ENCODE measurements around the gene LSM14A.
A peak's percentile ranks its signal among the peaks of the same experiment; 100 is the strongest.
"Not testable (repeated sequence)": the region's sequence is repeated elsewhere in the genome, so short reads cannot be mapped to it uniquely, and the experiment has no call there.

LSM14A gene

DNA sequence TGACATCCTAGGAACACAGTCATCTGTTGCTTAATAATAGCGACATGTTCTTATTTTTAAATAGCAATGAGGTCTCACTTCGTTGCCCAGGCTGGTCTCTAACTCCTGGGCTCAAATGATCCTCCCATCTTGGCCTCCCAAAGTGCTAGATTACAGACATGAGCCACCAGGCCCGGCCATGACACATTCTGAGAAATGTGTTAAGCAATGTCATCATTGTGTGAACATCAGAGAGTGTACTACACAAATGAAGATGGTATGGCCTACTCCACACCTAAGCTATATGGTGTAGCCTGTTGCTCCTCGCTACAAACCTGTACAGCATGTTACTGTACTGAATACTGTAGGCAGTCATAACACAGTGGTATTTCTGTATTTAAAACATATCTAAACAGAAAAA, 57.4 kb downstream of the LSM14A start:
- no peak for DNase-seq (ENCODE audit: low read depth)

DNA sequence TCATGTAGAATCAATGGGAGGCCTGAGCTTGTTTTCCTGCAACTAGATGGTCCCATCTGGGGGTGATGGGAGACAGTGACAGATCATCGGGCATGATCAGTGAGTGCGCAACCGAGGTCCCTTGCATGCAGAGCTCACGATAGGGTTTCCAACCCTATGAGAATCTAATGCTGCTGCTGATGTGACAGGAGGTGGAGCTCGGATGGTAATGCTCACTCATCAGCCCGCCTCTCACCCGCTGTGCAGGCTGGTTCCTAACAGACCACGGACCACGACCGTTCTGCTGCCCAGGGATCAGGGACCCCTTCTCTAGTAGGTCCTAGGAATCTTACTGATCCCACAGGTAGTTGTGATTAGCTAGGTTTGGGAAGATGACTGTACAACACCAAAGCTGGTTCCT, 58.5 kb downstream of the LSM14A start:
- no peak for DNase-seq (ENCODE audit: low read depth)

DNA sequence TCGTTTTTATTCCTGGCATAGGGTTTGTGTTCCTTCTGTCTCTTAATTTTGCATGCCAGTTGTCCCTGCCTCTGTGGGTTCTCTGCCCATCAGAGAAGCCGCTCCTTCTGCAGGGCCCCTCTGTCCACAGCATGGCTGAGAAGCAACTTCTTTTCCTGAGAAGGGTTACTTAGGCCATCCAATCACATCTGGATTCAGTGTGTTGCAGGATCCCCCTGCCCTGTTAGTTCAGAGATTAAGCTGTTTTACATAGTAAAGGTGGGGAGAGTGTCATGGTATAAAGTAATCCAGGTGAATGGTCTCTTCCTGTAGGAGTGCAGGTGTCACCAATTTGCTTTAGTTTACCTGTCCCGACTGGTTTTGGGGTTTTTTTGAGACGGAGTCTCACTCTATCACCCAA, 59.1 kb downstream of the LSM14A start:
- DNase-seq (ENCODE audit: low read depth), result no peak

DNA sequence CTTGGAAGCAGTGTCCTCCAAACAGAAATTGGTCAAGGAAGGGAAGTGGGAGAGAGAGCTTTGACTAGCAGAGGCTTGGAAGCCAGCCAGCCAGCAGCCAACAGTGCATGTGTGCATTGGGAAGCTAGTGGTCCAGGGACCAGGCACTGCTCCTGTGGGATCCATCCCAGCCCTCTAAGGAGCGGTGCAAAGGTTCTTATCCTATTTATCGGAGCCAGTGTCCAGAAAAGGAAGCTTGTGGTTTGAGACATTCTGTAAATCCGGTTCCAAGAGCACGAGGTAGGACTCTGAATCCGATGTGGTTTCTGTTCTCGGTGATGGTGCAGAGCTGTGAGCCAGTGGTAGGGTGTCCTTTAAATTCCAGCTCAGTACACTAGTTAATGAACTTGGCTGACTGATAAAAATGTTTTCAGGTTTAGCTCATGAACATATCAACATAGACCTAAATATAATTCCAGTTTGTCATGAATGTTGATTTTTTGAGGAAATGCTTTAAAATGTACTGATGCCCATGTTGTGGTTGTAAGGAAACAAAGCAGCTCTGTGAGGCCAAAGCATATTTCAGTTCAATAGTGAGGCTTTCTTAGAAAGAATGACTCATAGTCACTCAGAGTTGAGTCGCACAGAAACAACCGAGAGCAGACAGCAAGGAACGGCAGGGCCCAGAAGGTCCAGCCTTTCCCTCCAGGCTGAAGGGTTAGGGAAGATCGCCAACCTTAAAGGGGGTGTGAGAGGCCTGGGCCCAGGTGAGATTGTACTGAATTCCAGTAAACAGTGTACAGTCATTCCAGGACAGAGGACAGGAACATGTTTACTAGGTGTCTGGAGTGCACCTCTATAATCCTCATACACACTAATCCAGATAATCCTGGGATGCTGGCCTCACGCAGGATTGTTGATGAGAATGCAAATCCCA, 60.5 kb downstream of the LSM14A start:
- peak; percentile 93 for DNase-seq (ENCODE audit: low read depth)

DNA sequence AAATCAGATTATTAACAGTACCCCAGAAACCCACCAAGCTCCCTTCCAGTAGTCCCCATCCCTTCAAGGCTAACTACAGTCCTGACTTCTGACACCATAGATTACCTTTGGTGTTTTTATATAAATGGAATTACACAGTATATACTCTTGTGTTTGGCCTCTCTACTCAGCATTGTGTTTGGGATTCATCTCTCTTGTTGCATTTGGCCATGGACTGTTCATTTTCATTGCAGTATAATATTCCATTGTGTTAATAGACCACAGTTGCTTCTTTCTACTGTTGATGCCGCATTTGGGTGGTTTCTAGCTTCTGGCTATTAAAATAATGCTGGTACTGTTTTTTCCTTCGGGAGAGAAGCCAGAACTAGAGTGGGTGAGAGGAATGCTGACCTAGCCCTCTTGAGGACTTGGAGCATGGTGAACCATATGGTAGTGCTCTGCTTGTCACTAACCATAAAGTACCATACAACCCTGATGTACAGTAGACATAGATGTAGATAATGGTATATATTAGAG, 63.2 kb downstream of the LSM14A start:
- DNase-seq (ENCODE audit: low read depth), result no peak

DNA sequence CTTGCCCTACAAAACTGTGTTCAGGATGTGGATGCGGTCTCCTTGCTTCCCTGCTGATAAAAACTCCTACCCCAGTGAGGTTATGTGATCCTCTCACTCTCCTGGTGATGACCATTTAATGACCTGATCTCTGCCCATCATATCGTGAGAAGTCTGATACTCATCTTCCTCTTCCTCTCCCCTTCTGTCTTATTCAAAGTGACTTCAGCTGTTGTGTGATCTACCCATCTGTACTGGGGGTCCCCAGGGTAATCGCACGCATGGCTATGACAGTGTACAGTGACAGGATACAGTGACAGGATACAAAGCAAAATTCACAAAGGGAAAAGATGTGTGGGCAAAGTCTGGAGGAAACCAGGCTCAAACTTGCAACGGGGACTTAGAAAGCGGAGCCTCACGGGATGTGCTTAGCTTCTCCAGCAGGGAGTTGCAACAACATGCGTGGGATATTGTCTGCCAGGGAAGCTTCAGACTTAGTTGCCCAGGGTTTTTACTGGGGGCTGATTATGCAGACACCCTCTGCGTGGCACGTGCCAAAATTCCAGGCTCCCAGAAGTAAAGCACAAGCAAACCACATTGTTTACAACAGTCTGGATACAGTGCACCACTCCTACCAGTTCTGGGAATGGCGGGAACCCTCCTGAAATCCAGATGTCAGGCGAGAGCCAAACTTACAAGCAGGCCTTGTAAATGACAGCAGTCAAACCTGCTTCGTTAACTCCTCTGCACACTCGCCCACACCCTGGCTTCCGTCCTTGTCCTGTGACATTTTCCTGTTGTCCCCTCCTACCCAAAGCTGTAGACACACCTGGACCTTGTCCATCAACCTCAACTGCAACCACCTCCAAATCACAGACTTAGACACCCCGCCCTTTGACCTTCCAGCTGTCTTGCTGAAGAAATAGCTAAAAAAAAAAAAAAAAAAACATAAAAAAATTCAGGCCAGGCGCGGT, 64.0 kb downstream of the LSM14A start:
- no peak for DNase-seq (ENCODE audit: low read depth)

DNA sequence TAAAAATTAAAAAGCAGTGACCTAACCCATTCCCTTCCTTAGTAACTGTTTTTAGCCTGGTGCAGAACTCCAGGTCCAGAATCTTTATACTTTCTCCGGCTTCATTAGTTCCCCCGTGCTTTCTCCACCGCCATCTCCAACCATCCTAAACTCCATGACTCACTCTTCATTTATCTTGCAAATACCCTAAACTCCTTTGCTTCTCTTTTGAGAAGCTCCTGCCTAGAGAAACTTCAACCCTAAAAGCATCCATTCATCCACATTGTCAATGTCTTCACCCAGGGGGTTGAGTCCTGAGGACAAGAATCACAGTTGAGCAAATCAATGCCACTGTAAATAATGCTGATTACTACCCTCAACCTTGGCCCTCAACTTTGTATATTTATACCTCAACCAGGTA, 65.0 kb downstream of the LSM14A start:
- DNase-seq (ENCODE audit: low read depth), result no peak

DNA sequence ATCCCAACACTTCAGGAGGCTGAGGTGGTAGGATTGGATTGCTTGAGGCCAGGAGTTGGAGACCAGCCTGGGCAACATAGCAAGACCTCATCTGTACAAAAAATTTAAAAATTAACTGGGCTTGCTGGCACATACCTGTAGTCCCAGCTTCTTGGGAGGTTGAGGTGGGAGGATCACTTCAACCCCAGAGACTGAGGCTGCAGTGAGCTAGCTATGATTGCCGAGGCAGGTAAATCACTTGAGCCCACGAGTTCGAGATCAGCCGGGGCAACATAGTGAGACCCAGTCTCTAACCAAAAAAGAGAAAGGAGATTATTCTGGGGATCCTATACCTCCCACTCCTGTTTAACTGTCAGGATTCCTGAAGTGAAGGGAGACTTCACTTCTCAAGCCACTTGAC, 65.6 kb downstream of the LSM14A start:
- DNase-seq (ENCODE audit: low read depth), result no peak

DNA sequence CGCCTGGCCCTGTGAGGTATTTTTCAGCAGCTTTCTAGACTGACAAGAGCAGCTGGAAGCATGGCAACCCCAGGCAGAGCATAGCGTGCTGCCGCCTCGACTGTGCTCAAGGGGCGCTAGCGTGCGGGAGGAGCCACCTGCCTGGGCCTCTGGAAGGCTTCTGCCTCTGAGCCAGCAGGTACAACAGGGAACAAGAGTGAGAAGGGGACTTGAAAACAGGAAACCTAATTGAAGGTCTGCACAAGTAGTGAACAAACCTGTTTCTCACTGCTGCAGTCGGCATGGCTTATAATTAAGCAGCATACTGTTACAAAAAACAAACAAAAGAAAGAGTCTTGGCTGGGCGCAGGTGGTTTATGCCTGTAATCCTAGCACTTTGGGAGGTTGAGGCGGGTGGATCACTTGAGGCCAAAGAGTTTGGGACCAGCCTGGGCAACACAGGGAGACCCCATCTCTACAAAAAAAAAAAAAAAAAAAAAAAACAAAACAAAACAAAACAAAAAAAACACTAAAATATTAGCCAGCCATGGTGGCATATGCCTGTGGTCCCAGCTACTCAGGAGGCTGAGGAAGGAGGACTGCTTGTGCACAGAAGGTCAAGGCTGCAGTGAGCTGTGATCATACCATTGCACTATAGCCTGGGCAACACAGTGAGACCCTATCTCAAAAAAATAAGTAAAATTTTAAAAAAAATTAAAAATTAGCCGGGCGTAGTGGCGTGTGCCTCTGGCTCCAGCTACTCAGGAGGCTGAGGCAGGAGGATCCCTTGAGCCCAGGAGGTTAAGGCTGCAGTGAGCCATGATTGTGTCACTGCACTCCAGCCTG, 69.4 kb downstream of the LSM14A start:
- no peak for DNase-seq (ENCODE audit: low read depth)

DNA sequence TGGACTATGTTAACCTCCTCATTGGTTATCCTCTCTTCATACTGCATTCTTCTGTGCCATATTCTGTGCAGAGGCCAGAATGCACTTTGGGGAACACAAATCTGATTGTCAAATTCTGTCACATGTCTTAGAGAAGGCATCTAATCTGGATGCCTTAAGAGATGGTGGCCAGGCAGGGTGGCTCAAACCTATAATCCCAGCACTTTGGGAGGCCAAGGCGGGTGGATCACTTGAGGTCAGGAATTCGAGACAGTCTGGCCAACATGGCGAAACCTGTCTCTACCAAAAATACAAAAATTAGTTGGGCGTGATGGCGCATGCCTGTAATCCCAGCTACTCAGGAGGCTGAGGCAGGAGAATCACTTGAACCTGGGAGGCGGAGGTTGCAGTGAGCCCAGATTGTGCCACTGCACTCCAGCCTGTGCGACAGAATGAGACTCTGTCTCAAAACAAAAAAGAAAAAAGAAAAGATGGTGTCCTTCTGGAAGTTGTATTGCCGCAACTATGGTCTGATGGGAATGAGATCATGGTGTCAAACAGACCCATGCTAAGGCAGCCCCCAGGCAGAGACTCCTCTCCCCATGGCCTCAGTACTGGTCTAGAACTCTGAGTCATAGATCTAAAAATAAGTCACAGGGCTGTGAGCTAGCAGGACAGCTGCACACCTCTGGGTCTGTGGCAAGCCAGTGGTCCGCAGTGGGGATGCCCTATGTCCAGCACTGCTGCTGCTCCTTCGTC, 71.0 kb downstream of the LSM14A start:
- not testable (repeated sequence) for DNase-seq (ENCODE audit: low read depth)

DNA sequence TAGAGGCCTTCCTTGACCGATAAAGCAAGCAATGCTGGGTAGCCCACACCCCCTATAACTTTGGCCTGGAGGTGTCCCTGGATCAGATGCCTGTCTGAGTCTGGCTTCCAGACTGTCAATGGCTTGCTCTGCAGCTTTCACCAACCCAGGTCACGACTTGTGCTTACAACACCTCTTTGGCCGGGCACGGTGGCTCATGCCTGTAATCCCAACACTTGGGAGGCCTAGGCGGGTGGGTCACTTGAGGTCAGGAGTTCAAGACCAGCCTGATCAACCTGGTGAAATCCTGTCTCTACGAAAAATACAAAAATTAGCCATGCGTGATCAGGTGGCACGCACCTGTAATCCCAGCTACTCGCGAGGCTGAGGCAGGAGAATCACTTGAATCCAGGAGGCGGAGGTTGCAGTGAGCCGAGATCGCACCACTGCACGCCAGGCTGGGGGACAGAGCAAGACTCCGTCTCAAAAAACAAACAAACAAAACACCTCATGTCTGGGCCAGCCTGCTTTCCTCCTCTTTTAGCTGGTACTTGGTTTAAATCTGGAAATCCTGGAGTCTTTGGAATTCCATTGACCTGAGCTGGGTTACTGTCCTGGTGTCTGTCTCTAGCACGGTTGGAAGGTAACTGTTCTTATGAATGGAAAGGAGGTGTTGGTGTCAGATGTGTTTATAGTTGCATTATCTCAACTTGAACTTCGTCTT, 71.7 kb downstream of the LSM14A start:
- DNase-seq (ENCODE audit: low read depth), result no peak

DNA sequence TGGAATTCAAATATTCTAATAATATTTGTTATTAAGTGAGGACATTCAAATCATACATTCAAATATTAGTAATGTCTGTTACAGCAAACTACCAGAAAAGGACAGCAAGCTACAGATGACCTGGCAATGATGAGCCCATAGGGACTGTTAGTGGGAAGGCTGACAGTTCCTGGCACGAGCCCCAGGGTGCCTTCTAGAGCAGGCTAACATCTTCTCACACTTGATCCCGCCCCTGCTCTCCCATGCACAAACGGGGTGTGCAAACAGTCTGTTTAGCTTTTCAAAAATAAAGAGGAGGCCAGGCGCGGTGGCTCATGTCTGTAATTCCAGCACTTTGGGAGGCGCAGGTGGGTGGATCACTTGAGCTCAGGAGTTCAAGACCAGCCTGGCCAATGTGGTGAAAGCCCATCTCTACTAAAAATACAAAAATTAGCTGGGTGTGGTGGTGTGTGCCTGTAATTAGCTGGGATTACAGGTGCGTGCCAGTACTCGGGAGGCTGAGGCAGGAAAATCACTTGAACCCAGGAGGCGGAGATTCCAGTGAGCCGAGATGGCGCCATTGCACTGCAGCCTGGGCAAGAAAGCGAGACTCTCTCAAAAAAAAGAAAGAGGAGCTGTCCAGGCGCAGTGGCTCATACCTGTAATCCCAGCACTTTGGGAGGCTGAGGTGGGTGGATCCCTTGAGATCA, 72.5 kb downstream of the LSM14A start:
- DNase-seq (ENCODE audit: low read depth), result no peak

DNA sequence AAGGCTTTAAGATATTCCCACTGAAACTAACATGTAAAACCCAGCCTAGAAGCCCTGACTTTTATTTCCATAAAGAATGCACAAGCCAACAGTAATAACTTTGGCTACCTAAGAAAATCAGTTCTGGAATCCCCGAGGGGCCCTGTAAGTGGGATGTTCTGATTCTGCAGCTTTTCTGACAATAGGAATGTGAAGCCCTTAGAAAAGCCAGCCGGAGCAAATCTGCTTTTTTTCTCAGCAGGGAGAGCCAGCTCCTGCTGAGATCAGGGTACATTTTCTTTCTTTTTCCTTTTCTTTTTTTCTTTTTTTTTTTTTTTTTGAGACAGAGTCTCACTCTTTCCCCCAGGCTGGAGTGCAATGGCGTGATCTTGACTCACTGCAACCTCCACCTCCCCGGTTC, 74.0 kb downstream of the LSM14A start:
- DNase-seq (ENCODE audit: low read depth), result no peak

DNA sequence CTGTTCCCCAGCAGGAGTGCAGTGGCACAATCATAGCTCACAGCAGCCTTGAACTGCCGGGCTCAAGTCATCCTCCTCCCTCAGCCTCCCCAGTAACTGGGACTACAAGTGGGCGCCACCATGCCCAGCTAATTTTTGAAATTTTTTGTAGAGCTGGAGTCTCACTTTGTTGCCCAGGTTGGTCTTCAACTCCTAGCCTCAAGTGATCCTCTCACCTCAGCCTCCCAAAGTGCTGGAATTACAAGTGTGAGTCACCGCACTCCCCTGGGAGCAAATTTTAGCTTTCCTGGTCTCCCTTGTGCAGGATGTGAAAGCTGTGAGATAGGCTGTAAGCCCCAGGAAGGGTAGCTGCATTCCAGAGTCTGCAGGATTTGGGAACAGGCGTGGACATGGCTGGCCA, 76.6 kb downstream of the LSM14A start:
- DNase-seq (ENCODE audit: low read depth), result no peak

DNA sequence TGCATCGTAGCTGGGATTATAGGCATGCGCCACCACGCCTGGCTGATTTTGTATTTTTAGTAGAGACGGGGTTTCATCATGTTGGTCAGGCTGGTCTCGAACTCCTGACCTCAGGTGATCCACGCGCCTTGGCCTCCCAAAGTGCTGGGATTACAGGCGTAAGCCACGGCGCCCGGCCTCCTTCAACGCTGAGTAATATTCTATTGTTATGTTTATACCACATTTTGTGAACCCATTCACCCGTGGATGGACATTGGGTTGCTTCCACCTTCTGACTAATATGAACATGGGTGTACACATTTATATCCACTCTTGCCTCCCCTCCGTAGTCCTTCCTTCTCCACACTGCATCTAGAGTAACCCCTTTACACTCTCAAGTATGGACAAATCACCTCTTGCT, 80.9 kb downstream of the LSM14A start:
- DNase-seq (ENCODE audit: low read depth), result not testable (repeated sequence)

DNA sequence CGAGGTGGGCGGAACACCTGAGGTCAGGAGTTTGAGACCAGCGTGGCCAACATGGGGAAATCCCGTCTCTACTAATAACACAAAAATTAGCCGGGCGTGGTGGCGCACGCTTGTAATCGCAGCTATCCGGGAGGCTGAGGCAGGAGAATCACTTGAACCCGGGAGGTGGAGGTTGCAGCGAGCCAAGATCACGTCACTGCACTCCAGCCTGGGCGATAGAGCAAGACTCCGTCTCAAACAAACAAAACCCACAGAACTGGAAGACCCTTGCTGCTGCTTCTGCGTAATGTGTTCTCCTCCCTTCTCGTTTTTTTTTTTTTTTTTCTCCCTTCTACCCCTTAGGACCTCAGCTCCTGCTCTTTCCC, 81.4 kb downstream of the LSM14A start:
- not testable (repeated sequence) for DNase-seq (ENCODE audit: low read depth)

DNA sequence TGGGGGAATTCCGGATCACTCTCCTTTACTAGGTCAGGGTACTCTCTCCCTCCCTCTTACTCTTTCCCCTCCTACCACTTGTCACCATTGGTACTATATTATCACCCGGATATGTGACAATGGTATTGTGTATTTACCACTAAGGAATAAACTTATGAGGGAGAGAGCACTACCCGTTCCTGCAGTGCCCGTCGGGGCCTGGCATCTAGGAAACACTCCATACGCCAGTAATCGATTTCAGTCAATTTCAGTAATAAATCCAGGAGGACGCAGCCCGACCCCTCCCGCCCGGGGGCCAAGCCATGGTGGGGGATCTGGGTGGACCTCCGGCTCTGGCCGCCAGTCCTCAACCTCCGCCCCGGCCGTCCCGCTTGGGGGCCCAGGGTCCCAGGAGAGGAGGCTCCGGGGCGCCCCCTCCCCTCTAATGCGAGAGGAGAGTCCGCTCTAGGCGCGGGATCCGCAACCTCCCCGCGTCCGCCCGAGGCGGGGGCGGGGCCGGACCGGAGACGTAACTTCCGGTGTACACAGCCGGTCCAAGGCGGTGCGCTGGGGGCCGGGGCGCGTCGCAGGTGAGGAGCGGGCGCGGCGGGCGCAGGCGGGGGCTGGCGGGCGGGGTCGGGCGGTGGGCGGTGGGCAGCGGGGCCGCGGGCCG, 81.9 kb downstream of the LSM14A start, which contains the start of gene GARRE1:
TSS of gene GARRE1 (plus strand) at position 509 of the 652 bp plus-strand sequence. CDS start 45,920 bp downstream, outside the sequence.
- DNase-seq (ENCODE audit: low read depth), result no peak

DNA sequence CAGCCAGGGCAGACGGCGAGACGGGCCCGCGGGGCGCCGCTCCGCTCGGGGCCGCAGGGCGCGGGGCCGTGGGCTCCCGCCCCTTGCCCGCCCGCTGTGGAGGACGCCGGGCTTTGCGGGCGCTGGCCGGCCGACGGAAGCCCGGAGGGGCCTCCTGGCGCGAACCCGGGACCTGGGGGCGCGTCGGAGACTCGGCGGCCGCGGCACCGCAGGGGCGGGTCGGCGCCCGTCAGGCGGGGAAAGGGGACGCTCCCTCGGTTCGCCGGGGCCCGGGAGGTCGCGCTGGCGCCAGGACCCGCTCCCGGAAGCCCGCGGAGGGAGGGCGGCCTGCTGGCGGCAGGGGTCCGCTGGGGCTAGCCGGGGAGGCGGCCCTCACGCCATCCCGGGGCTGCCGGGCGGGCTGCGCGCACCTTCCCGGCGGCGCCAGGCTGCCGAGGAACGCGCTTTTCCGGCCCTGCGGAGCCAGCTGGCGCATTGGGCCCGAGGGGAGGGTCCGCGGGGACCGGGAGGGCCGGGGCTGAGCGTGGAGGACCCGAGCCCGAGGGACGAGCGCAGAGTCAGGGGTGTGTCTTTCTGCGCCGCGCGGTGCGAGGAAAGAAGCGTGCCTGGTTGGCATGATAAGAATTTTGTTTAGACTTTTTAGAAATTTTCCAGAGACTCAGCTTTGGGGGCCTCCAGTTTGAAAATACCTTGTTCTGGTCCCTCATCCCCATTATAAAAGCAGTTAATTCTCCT, 82.6 kb downstream of the LSM14A start:
- DNase-seq (ENCODE audit: low read depth), result no peak

DNA sequence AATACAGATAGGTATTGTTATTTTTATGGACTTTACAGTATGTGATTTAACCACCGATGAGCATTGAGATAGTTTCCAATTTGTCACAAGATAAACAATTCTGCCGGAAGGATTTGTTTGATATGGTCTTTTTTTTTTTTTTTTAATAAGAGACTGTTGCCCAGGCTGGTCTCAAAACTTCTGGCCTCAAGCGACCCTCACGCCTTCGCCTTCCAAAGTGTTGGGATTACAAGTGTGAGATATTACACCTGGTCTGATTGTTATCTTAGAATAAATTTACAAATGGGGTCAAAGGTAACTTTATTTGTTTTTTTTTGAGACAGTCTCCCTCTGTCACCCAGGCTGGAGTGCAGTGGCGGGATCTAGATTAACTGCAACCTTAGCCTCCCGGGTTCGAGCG, 83.2 kb downstream of the LSM14A start:
- DNase-seq (ENCODE audit: low read depth), result no peak

All from GM04503 (cell line).